K562 (cell line): ENCODE results near the gene TBC1D32. TPM values are rescaled to one million over a fixed set of nuclear protein-coding genes. Genes with fewer than 3 reads are reported as not detected.

Experiments used
- MAFF ChIP-seq: IDR thresholded peaks from 2 replicates; pipeline ENCODE4 v1.6.1; 2012; ENCODE audit warnings: low read length, improper control_type of control experiment
- PML ChIP-seq: IDR thresholded peaks from 2 replicates; pipeline ENCODE4 v1.6.1; 2012; ENCODE audit warnings: low read length, inconsistent platforms
- RHOXF2B ChIP-seq: fragments of 250-450 bp; sonication (Bioruptor Pico); conservative IDR thresholded peaks from 2 replicates; pipeline ENCODE4 v1.5.1; 2021
- SMARCA4 ChIP-seq: fragments of 450-650 bp; IDR thresholded peaks from 2 replicates; pipeline ENCODE4 v1.6.1; 2016
- SMARCB1 ChIP-seq: IDR thresholded peaks from 2 replicates; pipeline ENCODE4 v1.6.1; 2011; ENCODE audit warnings: improper control_type of control experiment, low read depth; ENCODE audit not compliant: insufficient read length
- TCF3 ChIP-seq: sonication (generic); formaldehyde crosslinking; IDR thresholded peaks from 2 replicates; pipeline ENCODE4 v1.4.0; 2020; ENCODE audit warnings: mild to moderate bottlenecking, missing genetic modification reagents
- ZNF263 ChIP-seq: sonication (generic); formaldehyde crosslinking; IDR thresholded peaks from 2 replicates; pipeline ENCODE4 v1.8.0; 2022; ENCODE audit warnings: mild to moderate bottlenecking, missing genetic modification reagents, borderline replicate concordance
- ZNF316 ChIP-seq: fragments of 450-650 bp; IDR thresholded peaks from 2 replicates; pipeline ENCODE4 v1.6.1; 2016
- ZNF431 ChIP-seq: sonication (generic); formaldehyde crosslinking; IDR thresholded peaks from 2 replicates; pipeline ENCODE4 v1.8.0; 2022; ENCODE audit warnings: mild to moderate bottlenecking, missing genetic modification reagents
- ZNF551 ChIP-seq: fragments of 250-450 bp; sonication (Bioruptor Pico); IDR thresholded peaks from 2 replicates; pipeline ENCODE4 v1.5.0; 2021; ENCODE audit warnings: mild to moderate bottlenecking, moderate library complexity
- ZNF785 ChIP-seq: fragments of 250-450 bp; sonication (Bioruptor Pico); IDR thresholded peaks from 2 replicates; pipeline ENCODE4 v1.4.0; 2020; ENCODE audit warnings: mild to moderate bottlenecking
- polyA plus RNA-seq, 8 experiments: library from polyadenylated mRNA; depleted of rRNA in 4 of 8; stranded (reverse) in 5 of 8; unstranded in 3 of 8; fragments of >200 nt; fragmentation: Nextera tagmentation in 2 of 8; fragmentation: Illumina TruSeq in 1 of 8; extraction: Ambion mirVana in 2 of 8; extraction: Trizol in 1 of 8; gene quantifications; 2 replicates each; pipeline versions ENCODE4 v1.2.1 to v1.2.3, GENCODE V29; 2011 to 2014; ENCODE audit warnings: inconsistent platforms in 1 of 8, missing spikeins in 1 of 8
- total RNA-seq, 7 experiments: library from RNA; depleted of rRNA in 6 of 7; stranded (reverse); fragments of >200 nt in 6 of 7; fragmentation: Illumina TruSeq in 2 of 7; extraction: Trizol in 2 of 7; gene quantifications; 2 replicates each; pipeline versions ENCODE4 v1.2.1 to v1.2.3, GENCODE V29; 2011 to 2021; ENCODE audit warnings: low replicate concordance in 1 of 7
- TF ChIP-seq, protein P1 (sequence below), 2 experiments: fragments of 250-450 bp in 1 of 2; fragments of 450-650 bp in 1 of 2; sonication (Bioruptor Pico) in 1 of 2; IDR thresholded peaks; 2 replicates each; pipeline versions ENCODE4 v1.6.1 to v1.8.0; 2016 to 2021; ENCODE audit warnings: mild to moderate bottlenecking in 2 of 2, moderate library complexity in 2 of 2, missing compliant biosample characterization in 1 of 2, missing genetic modification characterization in 1 of 2
- TF ChIP-seq, protein P2 (sequence below), 2 experiments: IDR thresholded peaks; 2 replicates each; pipeline ENCODE4 v1.6.1; 2011; ENCODE audit warnings: borderline replicate concordance in 1 of 2, control low read depth in 1 of 2, low read depth in 1 of 2, low read length in 1 of 2, mild to moderate bottlenecking in 1 of 2, mixed read lengths in 1 of 2, moderate library complexity in 1 of 2; ENCODE audit not compliant: insufficient read depth in 1 of 2, insufficient read length in 1 of 2, poor library complexity in 1 of 2, severe bottlenecking in 1 of 2; ENCODE audit errors: extremely low read depth in 1 of 2
- TF ChIP-seq, protein P3 (sequence below): fragments of 200-800 bp; sonication (Bioruptor generic); IDR thresholded peaks from 2 replicates; pipeline ENCODE4 v1.6.1; 2017; ENCODE audit warnings: missing genetic modification characterization, missing compliant biosample characterization
- TF ChIP-seq, protein P4 (sequence below), 2 experiments: fragments of 200-800 bp in 1 of 2; sonication (Bioruptor generic) in 1 of 2; sonication (generic) in 1 of 2; formaldehyde crosslinking in 1 of 2; IDR thresholded peaks in 1 of 2; conservative IDR thresholded peaks in 1 of 2; 2 replicates each; pipeline versions ENCODE4 v1.5.0 to v1.6.1; 2016 to 2020; ENCODE audit warnings: missing compliant biosample characterization in 1 of 2, missing genetic modification characterization in 1 of 2, missing genetic modification reagents in 1 of 2

Gene TBC1D32
- total and polyA plus RNA-seq, 9 of the 15 experiments (the other 6 are each of a cell fraction or from before 2014, with no cell fraction given), result 2.5 to 9.6 (median 3.9) TPM

DNA sequence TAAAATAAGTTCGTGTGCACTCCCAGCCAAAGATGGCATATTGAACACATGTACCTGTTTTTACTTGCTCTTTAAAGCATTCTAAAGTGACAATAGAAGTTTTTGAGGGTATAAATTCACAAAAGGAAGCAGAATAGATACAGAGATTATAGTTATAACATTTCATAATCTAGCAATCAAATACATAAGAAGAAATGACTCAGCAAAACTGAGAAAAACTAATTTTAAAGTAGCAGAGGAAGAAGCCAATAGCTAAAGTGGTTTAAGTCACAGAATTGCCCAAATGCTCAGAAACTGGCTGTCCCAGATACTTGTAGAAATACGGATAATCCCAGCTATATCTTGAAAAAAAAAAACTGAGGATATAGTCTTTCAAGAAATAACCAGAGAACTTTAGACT is 49.2 kb upstream of the TBC1D32 start (continued):
- TF ChIP-seq, protein P1, sequence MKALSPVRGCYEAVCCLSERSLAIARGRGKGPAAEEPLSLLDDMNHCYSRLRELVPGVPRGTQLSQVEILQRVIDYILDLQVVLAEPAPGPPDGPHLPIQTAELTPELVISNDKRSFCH (CRISPR knock-in tag; IDR thresholded peaks at IDR 0.05), result no peak
- TF ChIP-seq, protein P1 (tag; IDR thresholded peaks at IDR 0.05), result no peak
- TF ChIP-seq PML (no peak), ZNF263 (CRISPR knock-in tag) (no peak), ZNF551 (CRISPR knock-in tag) (no peak), RHOXF2B (no peak), TCF3 (CRISPR knock-in tag) (no peak), SMARCA4 (no peak), ZNF785 (no peak), MAFF (peak; percentile 39; the same call in 1 of the 2 replicates), ZNF431 (CRISPR knock-in tag) (no peak), SMARCB1 (no peak), ZNF316 (peak; percentile 65)
- TF ChIP-seq, protein P2, sequence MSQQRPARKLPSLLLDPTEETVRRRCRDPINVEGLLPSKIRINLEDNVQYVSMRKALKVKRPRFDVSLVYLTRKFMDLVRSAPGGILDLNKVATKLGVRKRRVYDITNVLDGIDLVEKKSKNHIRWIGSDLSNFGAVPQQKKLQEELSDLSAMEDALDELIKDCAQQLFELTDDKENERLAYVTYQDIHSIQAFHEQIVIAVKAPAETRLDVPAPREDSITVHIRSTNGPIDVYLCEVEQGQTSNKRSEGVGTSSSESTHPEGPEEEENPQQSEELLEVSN (IDR thresholded peaks at IDR 0.05; ENCODE audit: borderline replicate concordance in 1 of 2, extremely low read depth in 1 of 2, insufficient read depth in 1 of 2, insufficient read length in 1 of 2, low read depth in 1 of 2, low read length in 1 of 2, poor library complexity in 1 of 2, severe bottlenecking in 1 of 2), result no peak
- TF ChIP-seq, protein P3, sequence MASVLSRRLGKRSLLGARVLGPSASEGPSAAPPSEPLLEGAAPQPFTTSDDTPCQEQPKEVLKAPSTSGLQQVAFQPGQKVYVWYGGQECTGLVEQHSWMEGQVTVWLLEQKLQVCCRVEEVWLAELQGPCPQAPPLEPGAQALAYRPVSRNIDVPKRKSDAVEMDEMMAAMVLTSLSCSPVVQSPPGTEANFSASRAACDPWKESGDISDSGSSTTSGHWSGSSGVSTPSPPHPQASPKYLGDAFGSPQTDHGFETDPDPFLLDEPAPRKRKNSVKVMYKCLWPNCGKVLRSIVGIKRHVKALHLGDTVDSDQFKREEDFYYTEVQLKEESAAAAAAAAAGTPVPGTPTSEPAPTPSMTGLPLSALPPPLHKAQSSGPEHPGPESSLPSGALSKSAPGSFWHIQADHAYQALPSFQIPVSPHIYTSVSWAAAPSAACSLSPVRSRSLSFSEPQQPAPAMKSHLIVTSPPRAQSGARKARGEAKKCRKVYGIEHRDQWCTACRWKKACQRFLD (CRISPR knock-in tag), result no peak
- TF ChIP-seq, protein P4, sequence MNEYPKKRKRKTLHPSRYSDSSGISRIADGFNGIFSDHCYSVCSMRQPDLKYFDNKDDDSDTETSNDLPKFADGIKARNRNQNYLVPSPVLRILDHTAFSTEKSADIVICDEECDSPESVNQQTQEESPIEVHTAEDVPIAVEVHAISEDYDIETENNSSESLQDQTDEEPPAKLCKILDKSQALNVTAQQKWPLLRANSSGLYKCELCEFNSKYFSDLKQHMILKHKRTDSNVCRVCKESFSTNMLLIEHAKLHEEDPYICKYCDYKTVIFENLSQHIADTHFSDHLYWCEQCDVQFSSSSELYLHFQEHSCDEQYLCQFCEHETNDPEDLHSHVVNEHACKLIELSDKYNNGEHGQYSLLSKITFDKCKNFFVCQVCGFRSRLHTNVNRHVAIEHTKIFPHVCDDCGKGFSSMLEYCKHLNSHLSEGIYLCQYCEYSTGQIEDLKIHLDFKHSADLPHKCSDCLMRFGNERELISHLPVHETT (CRISPR knock-in tag; conservative IDR thresholded peaks at IDR 0.05 in 1 of 2, IDR thresholded peaks at IDR 0.05 in 1 of 2), result no peak
- TF ChIP-seq, all 486 proteins: peak for 6
